Measurements from ENCODE around the gene CRPPA. TPM values are rescaled to one million over a fixed set of nuclear protein-coding genes. Genes with fewer than 3 reads are reported as not detected.

CRPPA gene
- polyA plus RNA-seq, 3 donors: 4.4 to 5.2 (median 4.4) TPM

- no peak for DNase-seq (ENCODE audit: low read depth in 3 of 3, low spot score in 2 of 3)
Observed at GRCh38 chr7:16428182-16428581, 6.8 kb upstream of the CRPPA start.

DNA sequence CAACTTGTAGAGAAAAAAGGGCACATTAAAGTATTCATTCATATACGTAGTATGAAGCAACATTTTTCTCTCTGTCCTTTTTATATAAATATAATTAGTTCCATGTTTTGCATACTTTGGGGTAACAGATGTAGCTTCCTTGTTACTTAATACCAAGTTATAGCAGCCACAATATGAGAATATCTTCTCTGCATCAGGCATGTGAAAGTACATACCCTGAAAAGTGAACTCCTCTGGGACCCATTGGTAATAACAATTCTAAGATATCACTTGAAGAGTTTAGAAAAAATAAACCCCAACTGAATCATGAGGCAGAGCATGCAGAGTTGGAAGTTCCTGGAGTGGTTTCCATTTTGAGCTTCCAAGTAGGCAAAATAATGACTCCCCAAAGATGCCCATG, 2.4 kb upstream of the CRPPA start:
- DNase-seq (ENCODE audit: low read depth in 3 of 3, low spot score in 2 of 3): no peak

- DNase-seq (ENCODE audit: low read depth in 3 of 3, low spot score in 2 of 3): no peak
Observed at GRCh38 chr7:16422917-16423316, 1.6 kb upstream of the CRPPA start.

- DNase-seq (ENCODE audit: low read depth in 3 of 3, low spot score in 2 of 3): no peak
Observed at GRCh38 chr7:16422103-16422435, 731 bp upstream of the CRPPA start.

DNA sequence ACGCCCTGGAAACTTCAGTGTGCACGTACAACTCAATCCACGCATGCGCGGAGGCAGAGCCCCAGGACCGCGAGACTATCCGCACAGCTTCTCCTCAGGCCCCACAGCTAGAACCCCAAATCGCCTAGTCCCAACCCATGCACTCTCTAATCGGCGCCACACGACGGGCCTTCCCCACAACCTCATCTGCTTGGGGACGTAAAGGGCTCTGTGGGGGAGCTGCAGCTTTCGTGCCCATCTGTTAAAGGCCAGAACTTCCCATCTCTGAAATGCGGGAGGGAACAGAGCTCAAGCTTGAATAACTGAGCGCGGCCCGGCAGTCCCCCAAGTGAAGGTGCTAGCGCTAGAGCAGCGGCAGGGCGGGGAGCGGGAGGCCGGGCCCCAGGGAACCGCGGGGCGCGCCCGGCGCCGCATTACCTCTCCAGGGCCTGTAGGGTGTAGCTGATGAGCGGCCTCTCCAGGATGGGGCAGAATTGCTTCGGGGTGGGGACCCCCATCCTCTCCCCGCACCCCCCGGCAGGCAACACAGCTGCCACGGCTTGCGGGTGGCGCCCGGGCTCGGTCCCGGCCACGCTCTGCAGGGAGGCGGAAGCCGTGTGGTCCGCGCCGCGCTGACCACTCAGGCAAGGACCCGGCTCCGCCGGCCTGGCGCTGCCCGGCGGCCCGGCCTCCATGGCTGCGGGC, 547 bp downstream of the CRPPA start:
- peak; percentile 80 to 86 (median 81) for DNase-seq (ENCODE audit: low read depth in 3 of 3, low spot score in 2 of 3)

DNA sequence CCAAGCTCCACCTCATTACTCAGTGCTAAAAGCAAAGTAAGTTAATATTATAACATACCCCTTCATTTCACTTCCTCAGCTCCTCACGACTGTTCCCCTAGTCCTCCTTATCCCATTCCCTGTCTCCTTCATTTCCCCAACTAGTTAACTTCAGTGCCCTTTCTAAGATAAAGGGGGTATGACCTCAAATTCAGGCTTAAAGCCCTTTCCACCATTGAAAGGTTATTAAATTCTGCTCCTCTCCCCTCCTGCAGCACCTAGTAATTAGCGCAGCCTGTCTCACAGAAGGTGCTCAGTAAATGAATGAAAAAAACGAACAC, 1.0 kb downstream of the CRPPA start:
- DNase-seq (ENCODE audit: low read depth in 3 of 3, low spot score in 2 of 3): no peak

- DNase-seq (ENCODE audit: low read depth in 3 of 3, low spot score in 2 of 3): no peak
Observed at GRCh38 chr7:16419859-16420258, 1.5 kb downstream of the CRPPA start.

DNA sequence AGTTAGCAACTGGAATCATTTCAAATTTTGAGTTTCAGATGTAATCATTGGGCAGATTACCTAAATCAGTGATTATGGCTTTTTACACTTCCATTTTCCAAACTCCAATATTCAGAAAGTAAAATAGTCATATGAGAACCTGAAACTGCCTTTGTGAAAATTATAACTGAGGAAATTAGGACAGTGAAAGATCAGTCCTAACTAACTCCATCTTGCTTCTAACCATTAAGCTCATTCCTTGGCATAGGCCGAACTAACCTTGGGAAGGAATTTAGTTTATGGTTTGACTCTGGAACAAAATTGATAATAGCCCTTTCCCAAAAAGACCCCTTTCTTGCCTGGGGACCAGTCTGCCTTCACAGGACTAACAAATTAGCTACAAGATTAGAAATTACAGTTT, 2.2 kb downstream of the CRPPA start:
- no peak for DNase-seq (ENCODE audit: low read depth in 3 of 3, low spot score in 2 of 3)

DNA sequence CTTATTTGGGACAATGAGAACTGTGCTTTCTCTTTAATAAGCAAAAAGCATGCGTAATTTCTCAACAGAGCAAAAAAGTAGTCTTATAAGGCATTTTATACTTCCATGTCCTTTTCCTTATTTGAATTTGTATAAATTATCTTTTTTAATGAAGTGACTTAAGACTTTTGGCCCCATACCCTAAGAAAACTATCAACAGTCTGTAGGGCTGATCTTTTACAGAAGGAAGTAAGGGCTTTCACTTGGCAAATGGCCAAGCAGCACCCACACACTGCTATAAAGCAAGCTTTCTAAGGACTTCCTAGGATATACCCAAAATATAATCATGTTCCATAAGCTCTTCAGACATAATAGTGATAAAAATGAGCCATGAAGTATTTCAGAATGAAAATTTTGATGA, 3.4 kb downstream of the CRPPA start:
- no peak for DNase-seq (ENCODE audit: low read depth in 3 of 3, low spot score in 2 of 3)

DNA sequence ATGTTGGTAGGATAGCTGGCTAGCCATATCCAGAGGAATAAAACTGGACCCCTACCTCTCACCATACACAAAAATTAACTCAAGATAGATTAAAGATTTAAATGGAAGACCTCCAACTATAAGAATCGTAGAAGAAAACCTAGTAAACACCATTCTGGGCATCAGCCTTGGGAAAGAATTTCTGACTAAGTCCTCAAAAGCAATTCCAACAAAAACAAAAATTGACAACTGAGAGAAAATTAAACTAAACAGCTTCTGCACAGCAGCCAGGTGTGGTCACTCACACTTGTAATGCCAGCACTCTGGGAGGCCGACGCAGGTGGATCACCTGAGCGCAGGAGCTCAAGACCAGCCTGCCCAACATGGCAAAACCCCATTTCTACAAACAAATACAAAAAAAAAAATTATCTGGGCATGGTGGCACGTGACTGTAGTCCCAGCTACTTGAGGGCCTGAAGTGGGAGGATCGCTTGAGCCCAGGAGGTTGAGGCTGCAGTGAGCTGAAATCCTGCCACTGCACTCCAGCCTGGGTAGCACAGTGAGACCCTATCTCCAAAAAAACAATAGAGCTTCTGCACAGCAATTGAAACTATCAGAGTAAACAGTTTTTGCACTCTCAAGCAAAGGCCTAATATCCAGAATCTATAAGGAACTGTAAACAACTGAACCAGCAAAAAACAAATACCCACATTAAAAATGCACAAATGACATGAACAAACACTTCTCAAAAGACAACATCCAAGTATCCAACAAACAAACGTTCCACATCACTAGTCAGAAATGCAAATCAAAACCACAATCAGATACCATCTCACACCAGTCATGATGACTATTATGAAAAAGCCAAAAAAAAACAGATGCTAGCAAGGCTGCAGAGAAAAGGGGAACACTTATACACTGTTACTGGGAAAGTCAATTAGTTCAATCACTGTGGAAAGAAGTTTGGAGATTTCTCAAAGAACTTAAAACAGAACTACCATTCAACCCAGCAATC, 4.8 kb downstream of the CRPPA start:
- DNase-seq (ENCODE audit: low read depth in 3 of 3, low spot score in 2 of 3): no peak

DNA sequence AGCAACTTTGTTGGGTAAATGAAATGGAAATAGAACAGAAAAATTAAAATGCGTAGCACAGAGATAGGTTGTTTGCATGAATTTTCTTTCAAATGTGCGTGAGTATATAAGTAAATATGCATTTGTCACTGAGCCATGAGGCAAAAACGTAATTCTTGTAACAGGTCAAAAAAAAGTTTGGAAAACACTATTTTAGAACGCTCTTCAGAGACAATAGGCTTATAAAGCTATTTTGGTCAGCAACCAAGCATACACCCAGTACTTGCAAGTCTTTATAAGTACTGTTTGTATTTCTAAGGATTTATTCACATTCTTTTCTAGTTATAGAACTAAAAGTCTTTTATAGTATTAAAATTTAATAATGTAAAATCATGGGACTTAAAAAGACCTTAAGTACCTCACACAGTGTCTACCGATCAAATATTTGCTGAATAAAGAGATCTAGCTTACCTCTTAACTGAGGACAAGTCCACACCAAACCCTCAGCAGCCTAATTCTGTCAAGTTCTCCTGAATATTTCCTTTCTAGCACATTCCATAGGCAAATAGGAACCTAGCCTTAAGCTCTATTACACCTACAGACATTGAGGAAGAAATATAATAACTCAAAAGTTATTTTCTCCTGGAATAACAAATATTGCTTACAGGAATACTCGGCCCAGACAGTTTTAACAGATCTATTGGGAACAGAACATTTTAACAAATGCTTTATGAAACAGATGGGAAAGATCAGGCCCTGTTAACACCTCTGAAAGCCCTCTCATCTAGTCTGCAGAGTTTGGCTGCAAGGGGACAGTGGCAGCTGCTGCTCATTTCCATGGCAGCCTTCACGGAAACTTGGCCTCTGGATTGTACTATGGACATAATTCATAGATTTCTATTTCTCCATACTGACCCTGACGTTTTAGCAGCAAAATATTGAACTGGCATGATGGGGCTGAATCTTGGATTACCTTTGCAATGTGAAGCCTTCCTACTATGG, 8.8 kb downstream of the CRPPA start:
- DNase-seq (ENCODE audit: low read depth in 3 of 3, low spot score in 2 of 3): no peak

DNA sequence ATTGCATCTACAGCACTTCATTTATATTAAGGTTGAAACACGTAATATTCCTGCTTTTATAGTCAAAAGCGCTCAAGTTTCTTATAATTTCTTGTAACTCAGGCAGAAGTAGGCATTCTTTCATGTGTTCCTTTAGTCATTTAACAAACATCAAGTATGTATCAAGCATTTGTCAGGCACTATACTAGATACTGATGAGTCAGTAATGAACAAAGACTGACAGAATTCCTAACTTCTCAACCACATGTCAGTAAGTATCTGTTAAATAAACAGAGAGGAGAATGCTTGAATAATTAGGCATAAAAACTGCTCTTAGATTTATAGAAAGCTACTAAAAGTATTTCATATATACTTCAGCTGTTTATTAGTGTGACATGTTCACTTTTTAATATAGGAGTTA, 9.9 kb downstream of the CRPPA start:
- no peak for DNase-seq (ENCODE audit: low read depth in 3 of 3, low spot score in 2 of 3)

GRCh38 chr7:16409777-16410176, 11.6 kb downstream of the CRPPA start:
- DNase-seq (ENCODE audit: low read depth in 3 of 3, low spot score in 2 of 3): no peak

DNA sequence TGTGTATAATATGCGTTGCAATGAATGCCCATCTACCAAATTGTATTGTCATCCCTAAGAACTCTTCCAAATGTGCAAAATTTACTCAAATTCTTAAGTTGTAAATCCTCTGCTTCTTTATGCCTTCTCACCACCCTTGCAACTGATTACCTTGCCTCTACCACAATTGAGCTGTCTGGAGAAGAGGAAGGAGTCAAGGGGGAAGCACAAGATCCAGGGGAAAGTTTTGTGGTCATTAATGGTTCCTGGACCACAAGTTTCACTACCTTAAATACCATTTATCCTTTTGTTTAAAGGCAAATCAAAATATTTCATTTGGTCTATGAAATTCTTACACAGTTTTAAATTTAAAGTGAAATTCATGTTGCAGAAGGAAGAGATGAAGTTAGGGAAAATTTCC, 16.7 kb downstream of the CRPPA start:
- no peak for DNase-seq (ENCODE audit: low read depth in 3 of 3, low spot score in 2 of 3)

DNA sequence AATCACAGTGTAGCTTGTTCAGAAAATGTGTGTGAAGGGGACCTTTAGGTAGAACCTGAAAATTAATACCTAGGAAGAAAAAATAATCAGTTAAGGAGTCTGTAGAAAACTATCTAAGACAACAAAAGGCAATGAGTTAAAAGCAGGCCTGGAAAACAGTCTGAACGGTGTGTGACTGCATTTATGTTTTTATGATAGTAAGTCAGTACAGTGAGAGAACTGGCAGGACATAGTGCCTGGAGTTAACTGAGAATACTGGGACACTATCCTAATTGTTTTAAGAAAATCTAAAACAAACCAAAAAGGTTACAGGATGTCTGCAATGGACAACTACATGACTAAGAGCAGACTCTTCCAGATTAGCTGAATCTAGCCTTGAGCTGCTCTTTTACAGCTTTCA, 17.9 kb downstream of the CRPPA start:
- no peak for DNase-seq (ENCODE audit: low read depth in 3 of 3, low spot score in 2 of 3)

GRCh38 chr7:16402940-16403339, 18.4 kb downstream of the CRPPA start:
- no peak for DNase-seq (ENCODE audit: low read depth in 3 of 3, low spot score in 2 of 3)

DNA sequence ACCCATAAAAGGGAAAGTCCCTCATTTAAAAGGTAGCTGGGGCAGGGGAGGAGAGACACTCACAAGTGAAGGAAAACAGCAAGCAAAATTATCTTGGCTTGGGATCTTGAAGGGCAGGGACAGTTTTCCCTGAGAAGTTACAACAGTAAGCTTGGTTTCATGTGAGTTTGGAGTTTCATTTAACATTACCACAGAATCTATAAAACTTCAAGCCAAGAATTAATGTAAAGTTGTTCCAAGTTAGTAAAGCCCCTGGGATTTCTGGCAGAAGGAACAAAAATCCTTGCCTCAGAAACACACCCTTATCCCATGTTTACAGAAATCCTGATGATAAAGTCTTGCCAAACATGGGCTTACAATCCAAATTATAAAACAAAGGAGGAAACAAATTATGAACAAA, 19.2 kb downstream of the CRPPA start:
- no peak for DNase-seq (ENCODE audit: low read depth in 3 of 3, low spot score in 2 of 3)

DNA sequence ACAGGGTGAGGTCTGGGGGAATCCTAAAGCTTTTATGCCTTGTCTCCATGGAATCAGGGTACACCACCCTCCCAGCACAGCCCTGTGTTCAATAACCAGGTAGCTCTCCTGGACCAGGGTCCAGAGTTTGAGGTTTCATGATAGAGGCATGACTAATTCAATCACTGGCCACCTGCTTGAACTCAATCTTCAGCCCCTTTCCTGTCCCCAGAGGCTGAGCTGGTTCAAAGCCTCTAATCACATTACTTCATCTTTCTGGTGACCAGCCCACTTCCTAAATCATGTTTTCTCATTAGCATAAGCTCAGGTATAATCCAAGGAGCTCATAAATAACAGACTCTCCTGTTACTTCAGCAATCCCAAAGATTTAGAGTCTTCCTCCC, 20.5 kb downstream of the CRPPA start:
- DNase-seq (ENCODE audit: low read depth in 3 of 3, low spot score in 2 of 3): no peak

- DNase-seq (ENCODE audit: low read depth in 3 of 3, low spot score in 2 of 3): no peak
Observed at GRCh38 chr7:16399916-16400892, 21.1 kb downstream of the CRPPA start.

GRCh38 chr7:16399265-16399831, 22.0 kb downstream of the CRPPA start:
- no peak for DNase-seq (ENCODE audit: low read depth in 3 of 3, low spot score in 2 of 3)
